Loucy (cell line): Measurements from ENCODE around the gene MB.

ENCODE experiments used
- H2AFZ ChIP-seq: fragments of 200-600 bp; sonication (generic); 2 replicates; pipeline ENCODE4 v1.6.0; 2016; ENCODE audit warnings: antibody characterized with exemption, mild to moderate bottlenecking, low read length, moderate library complexity
- H3F3A ChIP-seq: fragments of 200-600 bp; 2 replicates; pipeline ENCODE4 v1.6.0; 2016; ENCODE audit warnings: antibody characterized with exemption, low read depth, mild to moderate bottlenecking
- H3K27me3 ChIP-seq: fragments of 200-600 bp; sonication (generic); 2 replicates; pipeline ENCODE4 v1.6.1; 2014; ENCODE audit warnings: low read length, mild to moderate bottlenecking; ENCODE audit not compliant: insufficient read depth, poor library complexity, severe bottlenecking
- H3K36me3 ChIP-seq: fragments of 200-600 bp; sonication (generic); 2 replicates; pipeline ENCODE4 v1.6.1; 2016; ENCODE audit warnings: low read length; ENCODE audit not compliant: insufficient read depth
- H3K4me1 ChIP-seq: fragments of 200-600 bp; sonication (generic); 2 replicates; pipeline ENCODE4 v1.5.1; 2014; ENCODE audit warnings: low read length, mild to moderate bottlenecking; ENCODE audit not compliant: insufficient read depth, poor library complexity, severe bottlenecking
- H3K4me2 ChIP-seq: fragments of 200-600 bp; sonication (generic); 2 replicates; pipeline ENCODE4 v1.6.0; 2014; ENCODE audit warnings: antibody characterized with exemption, low read length, low read depth, mild to moderate bottlenecking; ENCODE audit not compliant: poor library complexity, severe bottlenecking
- H3K4me3 ChIP-seq: fragments of 200-600 bp; sonication (generic); 2 replicates; pipeline ENCODE4 v1.5.1; 2014; ENCODE audit warnings: low read length, mild to moderate bottlenecking, mixed read lengths; ENCODE audit not compliant: poor library complexity, severe bottlenecking
- H3K79me2 ChIP-seq: fragments of 200-600 bp; sonication (generic); 2 replicates; pipeline ENCODE4 v1.6.1; 2014; ENCODE audit warnings: low read length; ENCODE audit not compliant: insufficient read depth
- H3K9ac ChIP-seq: fragments of 200-600 bp; sonication (generic); 2 replicates; pipeline ENCODE4 v1.6.0; 2014; ENCODE audit warnings: mild to moderate bottlenecking, low read depth, low read length, moderate library complexity; ENCODE audit not compliant: poor library complexity, severe bottlenecking
- H3K9me2 ChIP-seq: fragments of 200-600 bp; sonication (generic); replicated peaks from 2 replicates; pipeline ENCODE4 v1.6.1; 2016; ENCODE audit warnings: low read depth, low read length, mixed read lengths
- H3K9me3 ChIP-seq: fragments of 200-600 bp; sonication (generic); 2 replicates; pipeline ENCODE4 v1.6.1; 2014; ENCODE audit warnings: mild to moderate bottlenecking, antibody characterized with exemption, low read length, low read depth; ENCODE audit not compliant: insufficient read depth
- H4K20me1 ChIP-seq: fragments of 200-600 bp; sonication (generic); 2 replicates; pipeline ENCODE4 v1.6.0; 2014; ENCODE audit warnings: antibody characterized with exemption, low read length, mild to moderate bottlenecking; ENCODE audit not compliant: insufficient read depth, poor library complexity, severe bottlenecking
- CTCF ChIP-seq: fragments of 200-600 bp; sonication (generic); conservative IDR thresholded peaks from 2 replicates; pipeline ENCODE4 v1.5.1; 2014; ENCODE audit warnings: mild to moderate bottlenecking, antibody characterized with exemption, low read length
- EZH2phosphoT487 ChIP-seq: fragments of 200-600 bp; IDR thresholded peaks from 2 replicates; pipeline ENCODE4 v1.6.1; 2018; ENCODE audit warnings: antibody characterized with exemption, mild to moderate bottlenecking, moderate library complexity, borderline replicate concordance

The MB gene

GRCh38 chr22:35605851-35606481 is 11.2 kb downstream of the MB start:
- TF ChIP-seq EZH2phosphoT487 (no peak), CTCF (no peak)
- peaks cover 3% of the 10 kb centered on the region; the same call in 1 of the 2 replicates for H3F3A ChIP-seq
- peaks cover 4% of the 10 kb centered on the region for H3K79me2 ChIP-seq
- no peaks in the 10 kb centered on the region for H4K20me1 ChIP-seq
- H3K9ac ChIP-seq = no peak overlapping the region
- no peaks in the 10 kb centered on the region for H3K27me3 ChIP-seq
- no peak overlapping the region for H3K4me3 ChIP-seq
- H3K9me2 ChIP-seq = no peaks in the 10 kb centered on the region
- no peak overlapping the region for H2AFZ ChIP-seq
- H3K4me2 ChIP-seq = no peak overlapping the region
- H3K4me1 ChIP-seq = peaks cover 45% of the 10 kb centered on the region
- no peaks in the 10 kb centered on the region for H3K36me3 ChIP-seq
- H3K9me3 ChIP-seq = no peaks in the 10 kb centered on the region

GRCh38 chr22:35605369-35605680 is 11.8 kb downstream of the MB start:
- TF ChIP-seq CTCF = no peak
- TF ChIP-seq EZH2phosphoT487 = no peak
- no peak overlapping the region for H3K4me3 ChIP-seq
- peaks cover 45% of the 10 kb centered on the region for H3K4me1 ChIP-seq
- H3K27me3 ChIP-seq = no peaks in the 10 kb centered on the region
- H3F3A ChIP-seq = no peaks in the 10 kb centered on the region
- H3K9me2 ChIP-seq = no peaks in the 10 kb centered on the region
- no peaks in the 10 kb centered on the region for H3K36me3 ChIP-seq
- no peak overlapping the region for H3K9ac ChIP-seq
- H4K20me1 ChIP-seq = no peaks in the 10 kb centered on the region
- H2AFZ ChIP-seq = no peak overlapping the region
- H3K79me2 ChIP-seq = peaks cover 3% of the 10 kb centered on the region; the same call in 1 of the 2 replicates
- H3K4me2 ChIP-seq = peak overlapping the region; percentile 12
- H3K9me3 ChIP-seq = no peaks in the 10 kb centered on the region

- H4K20me1 ChIP-seq = no peaks in the 10 kb centered on the region
- no peaks in the 10 kb centered on the region for H3K9me3 ChIP-seq
- H3K27me3 ChIP-seq = no peaks in the 10 kb centered on the region
- H3K4me2 ChIP-seq = peak overlapping the region; percentile 12
- no peak overlapping the region for H3K9ac ChIP-seq
- H3F3A ChIP-seq = no peaks in the 10 kb centered on the region
- no peak for TF ChIP-seq CTCF
- TF ChIP-seq EZH2phosphoT487 = no peak
- peaks cover 43% of the 10 kb centered on the region for H3K4me1 ChIP-seq
- H3K4me3 ChIP-seq = no peak overlapping the region
- H3K36me3 ChIP-seq = no peaks in the 10 kb centered on the region
- no peaks in the 10 kb centered on the region for H3K9me2 ChIP-seq
- no peak overlapping the region for H2AFZ ChIP-seq
- H3K79me2 ChIP-seq = no peaks in the 10 kb centered on the region
These were observed 12.3 kb downstream of the MB start for GRCh38 chr22:35604621-35605368.
